H9 (cell line): Measurements from ENCODE around the gene TMC3. TPM values are rescaled to one million over a fixed set of nuclear protein-coding genes. Genes with fewer than 3 reads are reported as not detected.

Experiments
- DNase-seq: peaks from one replicate; pipeline ENCODE4 v3.0.0-alpha.2; 2017
- H2AFZ ChIP-seq: one replicate; pipeline ENCODE4 v1.6.1; 2013; ENCODE audit warnings: mild to moderate bottlenecking, low read length, control low read depth, moderate library complexity
- H2AK5ac ChIP-seq: 2 replicates; pipeline ENCODE4 v1.6.1; 2013; ENCODE audit warnings: low read length, control low read depth, mixed read lengths; ENCODE audit not compliant: insufficient read length
- H2BK120ac ChIP-seq: one replicate; pipeline ENCODE4 v1.6.1; 2013; ENCODE audit warnings: low read depth, mild to moderate bottlenecking, low read length, control low read depth, inconsistent platforms; ENCODE audit not compliant: poor library complexity, severe bottlenecking
- H2BK12ac ChIP-seq: 2 replicates; pipeline ENCODE4 v1.6.1; 2013; ENCODE audit warnings: low read length, control low read depth, mixed read lengths, low read depth; ENCODE audit not compliant: insufficient read length
- H2BK15ac ChIP-seq: 2 replicates; pipeline ENCODE4 v1.6.1; 2013; ENCODE audit warnings: low read depth, low read length, control low read depth
- H2BK20ac ChIP-seq: one replicate; pipeline ENCODE4 v1.6.1; 2013; ENCODE audit warnings: low read depth, mild to moderate bottlenecking, low read length, control low read depth, inconsistent platforms; ENCODE audit not compliant: poor library complexity, severe bottlenecking
- H2BK5ac ChIP-seq: 2 replicates; pipeline ENCODE4 v1.6.1; 2013; ENCODE audit warnings: low read length, control low read depth, mixed read lengths; ENCODE audit not compliant: insufficient read length
- H3K14ac ChIP-seq: 2 replicates; pipeline ENCODE4 v1.6.1; 2013; ENCODE audit warnings: low read length, control low read depth; ENCODE audit not compliant: insufficient read depth
- H3K18ac ChIP-seq: 2 replicates; pipeline ENCODE4 v1.6.1; 2013; ENCODE audit warnings: low read depth, mild to moderate bottlenecking, mixed read lengths, low read length, control low read depth; ENCODE audit not compliant: insufficient read length
- H3K23ac ChIP-seq: 2 replicates; pipeline ENCODE4 v1.6.1; 2013; ENCODE audit warnings: low read length, control low read depth, mixed read lengths, low read depth; ENCODE audit not compliant: insufficient read length
- H3K23me2 ChIP-seq: 2 replicates; pipeline ENCODE4 v1.6.1; 2013; ENCODE audit warnings: low read depth, mild to moderate bottlenecking, mixed read lengths, low read length, control low read depth; ENCODE audit not compliant: insufficient read length, poor library complexity, severe bottlenecking
- H3K27ac ChIP-seq: 2 replicates; pipeline ENCODE4 v1.5.1; 2013; ENCODE audit warnings: low read length, control low read depth, mixed read lengths, low read depth; ENCODE audit not compliant: insufficient read length
- H3K27me3 ChIP-seq: 2 replicates; pipeline ENCODE4 v1.6.1; 2013; ENCODE audit warnings: low read length, control low read depth, inconsistent platforms; ENCODE audit not compliant: insufficient read depth
- H3K4ac ChIP-seq: 2 replicates; pipeline ENCODE4 v1.6.1; 2013; ENCODE audit warnings: low read depth, mild to moderate bottlenecking, control low read depth, inconsistent platforms, low read length, moderate library complexity
- H3K4me1 ChIP-seq: 2 replicates; pipeline ENCODE4 v1.6.1; 2013; ENCODE audit warnings: low read length, control low read depth, inconsistent platforms; ENCODE audit not compliant: insufficient read depth
- H3K4me2 ChIP-seq: 2 replicates; pipeline ENCODE4 v1.6.1; 2013; ENCODE audit warnings: low read length, control low read depth, mixed read lengths; ENCODE audit not compliant: insufficient read length, insufficient read depth
- H3K56ac ChIP-seq: 2 replicates; pipeline ENCODE4 v1.6.1; 2013; ENCODE audit warnings: low read depth, mild to moderate bottlenecking, mixed read lengths, low read length, control low read depth; ENCODE audit not compliant: insufficient read length
- H3K79me1 ChIP-seq: 2 replicates; pipeline ENCODE4 v1.6.1; 2013; ENCODE audit warnings: low read depth, mild to moderate bottlenecking, moderate library complexity, low read length, control low read depth, inconsistent platforms; ENCODE audit not compliant: insufficient read depth, poor library complexity, severe bottlenecking
- H3K79me2 ChIP-seq: 2 replicates; pipeline ENCODE4 v1.6.1; 2013; ENCODE audit warnings: low read length, control low read depth, inconsistent platforms; ENCODE audit not compliant: insufficient read depth
- H3K9ac ChIP-seq: 2 replicates; pipeline ENCODE4 v1.6.1; 2013; ENCODE audit warnings: low read length, control low read depth, mixed read lengths; ENCODE audit not compliant: insufficient read length; ENCODE audit errors: extremely low read depth
- H3K9me3 ChIP-seq: one replicate; pipeline ENCODE4 v1.6.1; 2013; ENCODE audit warnings: low read depth, low read length, inconsistent platforms; ENCODE audit not compliant: control insufficient read depth
- H3T11ph ChIP-seq: one replicate; pipeline ENCODE4 v1.6.1; 2013; ENCODE audit warnings: mild to moderate bottlenecking, low read length, control low read depth, inconsistent platforms
- H4K20me1 ChIP-seq: one replicate; pipeline ENCODE4 v1.6.1; 2013; ENCODE audit not compliant: control insufficient read depth, insufficient read length, insufficient read depth
- H4K5ac ChIP-seq: 2 replicates; pipeline ENCODE4 v1.6.1; 2013; ENCODE audit warnings: low read depth, mild to moderate bottlenecking, mixed read lengths, low read length, control low read depth; ENCODE audit not compliant: insufficient read length
- H4K8ac ChIP-seq: replicated peaks from 2 replicates; pipeline ENCODE4 v1.6.1; 2013; ENCODE audit warnings: low read length, control low read depth, mixed read lengths, low read depth; ENCODE audit not compliant: insufficient read length
- H4K91ac ChIP-seq: 2 replicates; pipeline ENCODE4 v1.6.1; 2013; ENCODE audit warnings: low read depth, mild to moderate bottlenecking, moderate library complexity, mixed read lengths, low read length, control low read depth; ENCODE audit not compliant: insufficient read length
- H3K27ac Mint-ChIP-seq, 3 experiments: 2 replicates in 2 of 3; 3 replicates in 1 of 3; pipeline ENCODE4 v1.8.0; 2020 to 2021; ENCODE audit warnings: mixed read lengths in 3 of 3, mild to moderate bottlenecking in 1 of 3, moderate library complexity in 1 of 3
- H3K27me3 Mint-ChIP-seq: 2 replicates; pipeline ENCODE4 v1.8.0; 2021; ENCODE audit warnings: low read depth, mild to moderate bottlenecking, moderate library complexity, mixed read lengths
- H3K36me3 Mint-ChIP-seq, 3 experiments: 2 replicates in 2 of 3; 3 replicates in 1 of 3; pipeline ENCODE4 v1.8.0; 2020 to 2021; ENCODE audit warnings: low read depth in 3 of 3, mixed read lengths in 3 of 3; ENCODE audit not compliant: insufficient read depth in 1 of 3
- H3K4me1 Mint-ChIP-seq, 2 experiments: 2 replicates each; pipeline ENCODE4 v1.8.0; 2020; ENCODE audit warnings: mixed read lengths in 2 of 2
- H3K4me3 Mint-ChIP-seq, 2 experiments: 2 replicates in 1 of 2; 3 replicates in 1 of 2; pipeline ENCODE4 v1.8.0; 2020 to 2021; ENCODE audit warnings: mild to moderate bottlenecking in 2 of 2, mixed read lengths in 2 of 2, moderate library complexity in 1 of 2
- H3K9me3 Mint-ChIP-seq, 2 experiments: 2 replicates in 1 of 2; 3 replicates in 1 of 2; pipeline ENCODE4 v1.8.0; 2020; ENCODE audit warnings: mild to moderate bottlenecking in 2 of 2, mixed read lengths in 2 of 2, moderate library complexity in 1 of 2
- WGBS: extraction: QIAGEN DNeasy Blood & Tissue Kit; methylation state at CpG from one replicate; pipeline ENCODE4 v1.1.7; 2013; ENCODE audit warnings: missing lambda C conversion rate, low lambda C conversion rate, mixed read lengths; ENCODE audit not compliant: insufficient read length; ENCODE audit errors: extremely low coverage; 5-methylcytosine and 5-hydroxymethylcytosine counted together
- total RNA-seq: library from RNA; stranded (reverse); gene quantifications from 2 replicates; pipeline ENCODE4 v1.2.1, GENCODE V29; 2021
- TF ChIP-seq, protein P1 (sequence below): fragments of 200-600 bp; sonication (generic); conservative IDR thresholded peaks from 3 replicates; pipeline ENCODE4 v1.8.0; 2021; ENCODE audit warnings: antibody characterized with exemption, mild to moderate bottlenecking

TMC3 gene
- total RNA-seq, 1 experiment from 2014 or later = not detected

DNA sequence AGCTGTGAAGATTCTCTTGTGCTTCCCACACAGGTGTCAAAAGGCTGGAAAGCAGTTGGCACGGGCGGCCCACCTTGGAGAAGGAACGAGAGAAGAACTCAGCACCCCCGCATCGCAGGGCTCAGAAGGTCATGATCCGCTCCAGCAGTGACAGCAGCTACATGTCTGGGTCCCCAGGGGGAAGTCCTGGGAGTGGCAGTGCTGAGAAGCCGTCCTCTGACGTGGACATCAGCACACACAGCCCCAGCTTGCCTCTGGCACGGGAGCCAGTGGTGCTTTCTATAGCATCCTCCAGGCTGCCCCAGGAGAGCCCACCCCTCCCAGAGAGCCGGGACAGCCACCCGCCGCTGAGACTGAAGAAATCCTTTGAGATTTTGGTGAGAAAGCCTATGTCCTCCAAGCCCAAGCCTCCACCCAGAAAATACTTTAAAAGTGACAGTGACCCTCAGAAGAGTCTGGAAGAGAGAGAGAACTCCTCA lies 81.5 kb downstream of the TMC3 start:
- Histone ChIP-seq H2BK15ac (no peak overlapping the region), H2BK20ac (no peak overlapping the region), H3K27me3 (no peaks in the 10 kb centered on the region), H3K4ac (no peak overlapping the region), H4K8ac (no peak overlapping the region), H2BK12ac (no peak overlapping the region), H3K23me2 (no peaks in the 10 kb centered on the region), H3K4me2 (no peak overlapping the region), H2BK120ac (no peak overlapping the region), H2AK5ac (no peak overlapping the region), H3K18ac (no peak overlapping the region), H3K4me1 (peaks cover 5% of the 10 kb centered on the region; the same call in 1 of the 2 replicates), H3K27ac (no peak overlapping the region), H3T11ph (no peak overlapping the region), H3K23ac (no peak overlapping the region), H3K14ac (no peak overlapping the region), H3K79me2 (no peaks in the 10 kb centered on the region), H4K91ac (no peak overlapping the region), H3K9me3 (no peaks in the 10 kb centered on the region), H4K20me1 (no peaks in the 10 kb centered on the region), H3K79me1 (no peaks in the 10 kb centered on the region), H3K56ac (no peak overlapping the region), H2AFZ (no peak overlapping the region), H2BK5ac (no peak overlapping the region), H4K5ac (no peak overlapping the region), H3K9ac (no peak overlapping the region)
- Mint-ChIP-seq H3K27me3 (peaks cover 17% of the 10 kb centered on the region), H3K4me3 (no peak overlapping the region), H3K4me1 (peaks cover 11 to 18% of the 10 kb centered on the region in 2 experiments), H3K27ac (no peak overlapping the region), H3K9me3 (no peaks in the 10 kb centered on the region), H3K36me3 (no peaks in the 10 kb centered on the region)
- DNase-seq = no peak
- WGBS = no CpG with 5 or more reads among the region's 12 CpGs
- TF ChIP-seq, protein P1, sequence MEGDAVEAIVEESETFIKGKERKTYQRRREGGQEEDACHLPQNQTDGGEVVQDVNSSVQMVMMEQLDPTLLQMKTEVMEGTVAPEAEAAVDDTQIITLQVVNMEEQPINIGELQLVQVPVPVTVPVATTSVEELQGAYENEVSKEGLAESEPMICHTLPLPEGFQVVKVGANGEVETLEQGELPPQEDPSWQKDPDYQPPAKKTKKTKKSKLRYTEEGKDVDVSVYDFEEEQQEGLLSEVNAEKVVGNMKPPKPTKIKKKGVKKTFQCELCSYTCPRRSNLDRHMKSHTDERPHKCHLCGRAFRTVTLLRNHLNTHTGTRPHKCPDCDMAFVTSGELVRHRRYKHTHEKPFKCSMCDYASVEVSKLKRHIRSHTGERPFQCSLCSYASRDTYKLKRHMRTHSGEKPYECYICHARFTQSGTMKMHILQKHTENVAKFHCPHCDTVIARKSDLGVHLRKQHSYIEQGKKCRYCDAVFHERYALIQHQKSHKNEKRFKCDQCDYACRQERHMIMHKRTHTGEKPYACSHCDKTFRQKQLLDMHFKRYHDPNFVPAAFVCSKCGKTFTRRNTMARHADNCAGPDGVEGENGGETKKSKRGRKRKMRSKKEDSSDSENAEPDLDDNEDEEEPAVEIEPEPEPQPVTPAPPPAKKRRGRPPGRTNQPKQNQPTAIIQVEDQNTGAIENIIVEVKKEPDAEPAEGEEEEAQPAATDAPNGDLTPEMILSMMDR = no peak
